Measurements from ENCODE around the gene SMURF2.

DNA sequence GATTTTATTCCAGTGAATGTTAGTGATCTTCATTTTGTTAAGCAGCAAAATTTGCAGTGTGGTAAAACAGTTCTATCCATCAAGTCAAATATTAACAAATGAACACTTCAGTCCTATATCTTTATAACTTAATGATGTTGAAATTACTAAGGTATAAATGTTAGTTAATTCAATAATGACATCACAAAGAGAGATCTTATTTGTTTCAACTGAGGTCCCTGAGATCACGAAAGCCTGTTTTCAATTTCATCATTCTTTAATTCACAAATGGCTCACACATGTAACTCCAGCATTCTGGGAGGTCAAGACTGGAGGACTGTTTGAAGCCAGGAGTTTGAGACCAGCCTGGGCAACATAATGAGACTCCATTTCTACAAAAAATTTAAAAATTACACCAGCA lies 13.9 kb downstream of the SMURF2 start:
- TF ChIP-seq, protein P1, sequence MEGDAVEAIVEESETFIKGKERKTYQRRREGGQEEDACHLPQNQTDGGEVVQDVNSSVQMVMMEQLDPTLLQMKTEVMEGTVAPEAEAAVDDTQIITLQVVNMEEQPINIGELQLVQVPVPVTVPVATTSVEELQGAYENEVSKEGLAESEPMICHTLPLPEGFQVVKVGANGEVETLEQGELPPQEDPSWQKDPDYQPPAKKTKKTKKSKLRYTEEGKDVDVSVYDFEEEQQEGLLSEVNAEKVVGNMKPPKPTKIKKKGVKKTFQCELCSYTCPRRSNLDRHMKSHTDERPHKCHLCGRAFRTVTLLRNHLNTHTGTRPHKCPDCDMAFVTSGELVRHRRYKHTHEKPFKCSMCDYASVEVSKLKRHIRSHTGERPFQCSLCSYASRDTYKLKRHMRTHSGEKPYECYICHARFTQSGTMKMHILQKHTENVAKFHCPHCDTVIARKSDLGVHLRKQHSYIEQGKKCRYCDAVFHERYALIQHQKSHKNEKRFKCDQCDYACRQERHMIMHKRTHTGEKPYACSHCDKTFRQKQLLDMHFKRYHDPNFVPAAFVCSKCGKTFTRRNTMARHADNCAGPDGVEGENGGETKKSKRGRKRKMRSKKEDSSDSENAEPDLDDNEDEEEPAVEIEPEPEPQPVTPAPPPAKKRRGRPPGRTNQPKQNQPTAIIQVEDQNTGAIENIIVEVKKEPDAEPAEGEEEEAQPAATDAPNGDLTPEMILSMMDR (conservative IDR thresholded peaks at IDR 0.05; ENCODE audit: low read depth, low read length) = no peak
- TF ChIP-seq, protein P2, sequence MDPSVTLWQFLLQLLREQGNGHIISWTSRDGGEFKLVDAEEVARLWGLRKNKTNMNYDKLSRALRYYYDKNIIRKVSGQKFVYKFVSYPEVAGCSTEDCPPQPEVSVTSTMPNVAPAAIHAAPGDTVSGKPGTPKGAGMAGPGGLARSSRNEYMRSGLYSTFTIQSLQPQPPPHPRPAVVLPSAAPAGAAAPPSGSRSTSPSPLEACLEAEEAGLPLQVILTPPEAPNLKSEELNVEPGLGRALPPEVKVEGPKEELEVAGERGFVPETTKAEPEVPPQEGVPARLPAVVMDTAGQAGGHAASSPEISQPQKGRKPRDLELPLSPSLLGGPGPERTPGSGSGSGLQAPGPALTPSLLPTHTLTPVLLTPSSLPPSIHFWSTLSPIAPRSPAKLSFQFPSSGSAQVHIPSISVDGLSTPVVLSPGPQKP (IDR thresholded peaks at IDR 0.05; ENCODE audit: borderline replicate concordance, low read depth, low read length) = no peak
- TF ChIP-seq RFX5 (IDR thresholded peaks at IDR 0.05; ENCODE audit: low read depth, low read length) = no peak
- TF ChIP-seq POLR2A (IDR thresholded peaks at IDR 0.05; ENCODE audit: low read depth, low read length) = no peak
- TF ChIP-seq CHD1 (IDR thresholded peaks at IDR 0.05; ENCODE audit: low read depth, low read length) = no peak

All from IMR-90 (cell line).